Motor neuron (in vitro differentiated cells): Measurements from ENCODE around the gene SULT4A1. TPM values are rescaled to one million over a fixed set of nuclear protein-coding genes. Genes with fewer than 3 reads are reported as not detected.
A peak's percentile ranks its signal among the peaks of the same experiment; 100 is the strongest.
"Not testable (repeated sequence)": the region's sequence is repeated elsewhere in the genome, so short reads cannot be mapped to it uniquely, and the experiment has no call there.

Experiments
- ATAC-seq, 8 experiments: fragments of 200-7000 bp; cut with Tn5 transposase; replicated peaks in 6 of 8; 2 replicates each; pipeline ENCODE4 v1.8.0; 2021; ENCODE audit warnings: mild to moderate bottlenecking in 8 of 8, moderate library complexity in 8 of 8
- H3K27ac ChIP-seq, 2 donors: fragments of 250-450 bp; sonication (Bioruptor Pico); 2 replicates each; pipeline ENCODE4 v1.9.0; 2021; ENCODE audit warnings: antibody characterized with exemption in 2 of 2, mild to moderate bottlenecking in 2 of 2, moderate library complexity in 1 of 2
- H3K4me1 ChIP-seq, 2 donors: fragments of 250-450 bp; sonication (Bioruptor Pico); replicated peaks in 1 of 2; 2 replicates each; pipeline ENCODE4 v1.6.1; 2021; ENCODE audit warnings: antibody characterized with exemption in 2 of 2, mild to moderate bottlenecking in 2 of 2, moderate library complexity in 1 of 2
- H3K4me3 ChIP-seq, 5 donors: fragments of 250-450 bp; sonication (Bioruptor Pico); 2 replicates each; pipeline ENCODE4 v1.9.0; 2021; ENCODE audit warnings: antibody characterized with exemption in 5 of 5, mild to moderate bottlenecking in 5 of 5, moderate library complexity in 4 of 5
- WGBS, 10 experiments: fragments of 450-650 bp; shearing (Covaris generic); methylation state at CpG; one replicate each; pipeline ENCODE4 v1.0.0; 2022; 5-methylcytosine and 5-hydroxymethylcytosine counted together
- in situ Hi-C, 9 experiments: fragments of 400-800 bp; cut with MboI; loops; one replicate each; pipeline ENCODE4 v1.15.0; 2021; ENCODE audit warnings: low sequenced_read_pairs in 9 of 9, low pct_unique_long_range_greater_than_20kb in 2 of 9; ENCODE audit not compliant: unreplicated experiment in 9 of 9
- total RNA-seq, 8 experiments: library from RNA; unstranded; fragments of 300-600 nt; gene quantifications; 2 replicates each; pipeline versions ENCODE4 v1.2.3 to v1.2.4, GENCODE V29; 2022

SULT4A1 gene
- total RNA-seq, 8 experiments from 2014 or later: 1.4 to 34.5 (median 25.4) TPM; not detected in 1

GRCh38 chr22:43869001-43869400 is 6.7 kb upstream of the SULT4A1 start:
- in situ Hi-C loops, H3K4me1 ChIP-seq, ATAC-seq, H3K27ac ChIP-seq, H3K4me3 ChIP-seq: not testable (repeated sequence)
- WGBS, 10 experiments: 0 to 80% (median 50%) methylated on average over 1 to 4 of the region's 4 CpGs; no CpG with 5 or more reads in 2 of the 10 experiments

- 0 to 57% (median 8%) methylated on average over 1 to 9 of the region's 11 CpGs; no CpG with 5 or more reads in 1 of the 10 experiments for WGBS, 10 experiments
- H3K27ac ChIP-seq: no peak overlapping the region
- no peaks in the 10 kb centered on the region for H3K4me1 ChIP-seq
- ATAC-seq: peak; percentile 75 to 94 (median 84)
- in situ Hi-C loops: no loop called here
- no peak overlapping the region for H3K4me3 ChIP-seq
Observed at GRCh38 chr22:43867839-43868635, 5.7 kb upstream of the SULT4A1 start.

DNA sequence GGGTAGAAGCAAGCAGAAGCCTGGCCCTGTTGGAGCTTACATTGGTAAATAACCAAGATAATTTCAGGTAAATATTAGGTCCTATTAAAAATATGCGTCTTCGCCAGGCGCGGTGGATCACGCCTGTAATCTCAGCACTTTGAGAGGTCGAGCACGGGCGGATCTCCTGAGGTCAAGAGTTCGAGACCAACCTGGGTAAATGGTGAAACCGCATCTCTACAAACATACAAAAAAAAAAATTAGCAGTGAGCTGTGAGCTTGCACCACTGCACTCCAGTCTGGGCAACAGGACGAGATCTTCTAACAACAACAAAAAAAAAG is 529 bp upstream of the SULT4A1 start:
- in situ Hi-C loops: no loop called here
- no peak for ATAC-seq
- Histone ChIP-seq H3K27ac (peak overlapping the region in 1 of 2 donors; percentile 7), H3K4me3 (peak overlapping the region; percentile 58 to 89 (median 76)), H3K4me1 (peaks cover 8 to 11% of the 10 kb centered on the region in 2 donors)
- WGBS, 10 experiments: 57 to 98% (median 84%) methylated on average over 1 to 11 of the region's 11 CpGs

GRCh38 chr22:43861529-43861928 is 784 bp downstream of the SULT4A1 start:
- Histone ChIP-seq H3K4me3 (peak overlapping the region; percentile 58 to 89 (median 76)), H3K4me1 (peaks cover 8 to 11% of the 10 kb centered on the region in 2 donors), H3K27ac (peak overlapping the region in 1 of 2 donors; percentile 43)
- in situ Hi-C loops: no loop called here
- 0 to 40% (median 8%) methylated on average over 1 to 7 of the region's 9 CpGs; no CpG with 5 or more reads in 5 of the 10 experiments for WGBS, 10 experiments
- ATAC-seq: peak; percentile 39 to 68 (median 48)

DNA sequence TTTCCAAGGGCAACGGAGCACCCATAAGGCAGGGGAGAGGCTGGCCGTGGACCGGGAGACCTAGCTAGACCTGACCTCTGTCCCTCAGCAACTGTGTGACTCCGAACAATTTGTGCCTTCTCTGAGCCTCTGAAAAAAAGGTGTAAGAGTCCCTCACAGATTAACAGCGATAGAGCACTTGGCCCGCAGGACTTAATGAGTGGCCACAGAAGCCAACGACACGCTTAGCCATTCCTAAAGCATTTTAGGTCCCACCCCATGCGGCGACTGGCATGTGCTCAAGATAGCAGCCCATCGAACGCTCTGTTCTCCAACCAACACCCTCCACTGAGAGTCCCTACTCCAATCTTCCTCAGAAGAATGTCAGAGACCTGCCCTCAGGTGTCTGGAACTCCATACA is 1.5 kb downstream of the SULT4A1 start:
- Histone ChIP-seq H3K4me3 (peak overlapping the region; percentile 58 to 89 (median 76)), H3K4me1 (peaks cover 8 to 11% of the 10 kb centered on the region in 2 donors), H3K27ac (no peak overlapping the region)
- in situ Hi-C loops: no loop called here
- ATAC-seq: no peak
- 39 to 85% (median 73%) methylated on average over 1 to 7 of the region's 12 CpGs; no CpG with 5 or more reads in 3 of the 10 experiments for WGBS, 10 experiments

DNA sequence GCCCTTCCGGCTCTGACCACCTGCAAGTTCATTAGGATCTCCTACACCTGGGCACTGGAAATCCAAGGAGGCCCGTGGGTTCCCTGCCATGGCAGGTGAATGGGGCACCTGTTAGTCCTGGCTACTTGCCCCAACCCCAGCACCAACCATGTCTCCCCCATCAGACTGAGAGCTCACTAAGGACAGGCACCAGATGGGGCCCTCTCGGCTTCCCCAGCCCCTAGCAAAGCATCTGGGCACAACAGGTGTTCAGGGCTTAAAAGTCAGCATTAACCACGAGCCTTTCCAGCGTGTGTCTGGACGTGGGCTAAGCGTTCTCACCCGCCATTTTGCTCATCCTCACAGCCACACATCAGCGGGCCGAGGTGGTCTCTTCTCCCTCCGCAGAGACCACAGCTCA is 2.2 kb downstream of the SULT4A1 start:
- Histone ChIP-seq H3K27ac (no peak overlapping the region), H3K4me1 (peaks cover 8 to 11% of the 10 kb centered on the region in 2 donors), H3K4me3 (no peak overlapping the region)
- in situ Hi-C loops: no loop called here
- WGBS, 10 experiments: 60 to 93% (median 77%) methylated on average over 1 to 3 of the region's 11 CpGs; no CpG with 5 or more reads in 6 of the 10 experiments
- no peak for ATAC-seq

DNA sequence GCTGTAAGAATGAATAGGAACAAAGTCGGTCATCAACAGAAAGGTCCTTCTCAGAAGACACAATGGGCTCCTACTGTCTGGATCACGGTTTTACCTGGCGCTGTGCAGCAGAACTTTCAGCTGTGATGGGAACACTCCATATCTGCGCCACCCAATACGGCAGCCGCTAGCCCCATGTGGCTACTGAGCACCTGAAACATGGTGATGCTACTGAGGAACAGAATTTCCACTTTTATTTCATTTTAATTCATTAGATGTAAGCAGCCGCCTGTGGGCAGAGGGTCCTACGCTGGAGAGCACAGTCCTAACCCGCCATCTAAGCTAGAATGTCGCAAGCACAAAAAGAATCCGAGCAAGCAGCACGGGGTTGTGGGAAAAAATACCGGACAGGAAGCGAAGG is 2.7 kb downstream of the SULT4A1 start:
- peaks cover 8 to 11% of the 10 kb centered on the region in 2 donors for H3K4me1 ChIP-seq
- in situ Hi-C loops: no loop called here
- no peak overlapping the region for H3K27ac ChIP-seq
- 53 to 100% (median 90%) methylated on average over 2 to 12 of the region's 14 CpGs; no CpG with 5 or more reads in 1 of the 10 experiments for WGBS, 10 experiments
- H3K4me3 ChIP-seq: no peak overlapping the region
- ATAC-seq: no peak

GRCh38 chr22:43859176-43859575 is 3.1 kb downstream of the SULT4A1 start:
- H3K27ac ChIP-seq: no peak overlapping the region
- WGBS, 10 experiments: 0 to 100% (median 56%) methylated on average over 2 to 7 of the region's 7 CpGs; no CpG with 5 or more reads in 3 of the 10 experiments
- H3K4me3 ChIP-seq: no peak overlapping the region
- peaks cover 8 to 11% of the 10 kb centered on the region in 2 donors for H3K4me1 ChIP-seq
- ATAC-seq: no peak
- in situ Hi-C loops: no loop called here

- H3K4me1 ChIP-seq: peaks cover 8 to 11% of the 10 kb centered on the region in 2 donors
- in situ Hi-C loops: no loop called here
- no peak overlapping the region for H3K27ac ChIP-seq
- 0 to 89% (median 60%) methylated on average over 1 to 5 of the region's 11 CpGs; no CpG with 5 or more reads in 3 of the 10 experiments for WGBS, 10 experiments
- ATAC-seq: no peak
- H3K4me3 ChIP-seq: no peak overlapping the region
Observed at GRCh38 chr22:43858156-43858895, 4.0 kb downstream of the SULT4A1 start.

- Histone ChIP-seq H3K4me1 (peaks cover 8 to 11% of the 10 kb centered on the region in 2 donors), H3K27ac (no peak overlapping the region), H3K4me3 (no peak overlapping the region)
- no peak for ATAC-seq
- in situ Hi-C loops: no loop called here
Observed at GRCh38 chr22:43857367-43857766, 4.9 kb downstream of the SULT4A1 start.

DNA sequence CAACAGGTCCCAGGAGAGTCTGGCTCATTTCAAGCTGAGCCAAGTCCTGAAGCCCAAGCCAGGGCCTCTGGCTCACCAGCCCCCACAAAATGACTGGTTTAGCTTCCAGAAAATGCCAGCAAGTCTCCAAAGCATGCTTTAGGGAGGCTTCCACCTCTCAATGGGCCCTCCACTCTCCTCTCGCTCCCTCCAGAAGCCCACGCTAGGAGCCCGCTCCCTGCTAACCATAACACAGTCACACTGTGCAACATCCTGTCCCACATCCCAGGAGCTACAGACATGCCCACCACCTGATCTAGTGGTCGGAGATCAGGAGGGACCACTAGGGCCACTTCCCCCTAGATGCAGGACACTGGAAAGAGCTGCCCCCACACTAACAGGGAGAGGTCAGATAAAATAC is 6.9 kb downstream of the SULT4A1 start:
- ATAC-seq: no peak
- Histone ChIP-seq H3K27ac (no peak overlapping the region), H3K4me3 (no peak overlapping the region), H3K4me1 (peaks cover 0 to 2% of the 10 kb centered on the region in 2 donors)
- 18 to 100% (median 81%) methylated on average over 2 to 4 of the region's 4 CpGs; no CpG with 5 or more reads in 6 of the 10 experiments for WGBS, 10 experiments
- in situ Hi-C loops: no loop called here

DNA sequence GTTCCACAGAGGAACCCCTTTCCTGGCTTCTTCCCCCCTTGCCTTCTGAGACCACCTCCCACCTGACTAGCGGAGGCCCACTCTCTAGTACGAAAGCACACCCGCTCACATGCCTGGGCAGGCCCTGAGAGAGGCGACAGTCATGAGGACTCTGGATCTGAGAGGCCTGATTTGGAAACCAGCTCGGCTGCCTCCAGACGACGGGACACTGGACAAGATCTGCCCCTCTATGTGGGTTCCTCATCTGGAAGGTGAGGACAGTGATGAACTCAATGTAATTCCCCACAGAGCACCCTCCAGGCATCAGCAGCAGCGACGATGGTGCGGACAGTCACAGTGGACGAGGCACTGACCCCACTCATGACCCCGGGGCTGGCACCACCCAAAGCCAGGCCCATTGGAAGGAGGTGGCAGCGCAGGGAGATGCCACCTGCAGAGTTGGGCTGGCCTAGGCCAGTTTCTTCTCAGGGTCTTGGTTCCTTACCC is 7.5 kb downstream of the SULT4A1 start:
- no peak for ATAC-seq
- in situ Hi-C loops: no loop called here
- Histone ChIP-seq H3K27ac (no peak overlapping the region), H3K4me1 (no peaks in the 10 kb centered on the region), H3K4me3 (no peak overlapping the region)
- WGBS, 10 experiments: 27 to 100% (median 93%) methylated on average over 1 to 5 of the region's 13 CpGs; no CpG with 5 or more reads in 3 of the 10 experiments

DNA sequence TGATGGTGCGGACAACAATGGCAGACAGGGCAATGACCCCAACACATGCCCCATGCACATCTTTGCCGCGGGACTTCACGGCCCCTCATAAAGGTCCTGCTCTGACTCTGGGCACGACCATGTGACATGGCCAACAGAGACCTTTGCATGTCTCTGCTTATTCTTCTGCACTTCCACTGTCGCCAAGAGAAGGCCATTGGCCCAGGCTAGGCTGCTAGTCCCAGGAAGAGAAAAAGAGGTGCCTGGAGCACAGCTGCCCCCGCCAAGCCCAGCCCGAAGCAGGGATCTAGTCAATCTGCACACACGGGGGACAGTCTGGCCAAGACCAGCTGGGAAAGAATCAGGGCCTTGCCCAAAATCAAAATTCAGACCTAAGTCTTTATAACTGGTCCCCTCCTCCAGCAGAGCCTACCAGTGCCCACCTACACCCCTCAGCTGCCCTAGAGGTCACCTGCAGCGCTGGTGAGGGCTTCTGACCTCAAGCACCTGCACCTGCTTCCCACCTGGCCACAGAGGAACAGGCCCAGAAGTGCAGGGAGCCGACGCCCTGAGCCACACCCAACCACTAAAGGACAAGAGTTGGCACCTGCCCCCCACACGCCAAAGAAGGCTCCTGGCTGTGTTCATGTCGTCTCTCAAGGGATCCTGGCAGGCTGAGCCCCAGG is 8.1 kb downstream of the SULT4A1 start:
- no peak overlapping the region for H3K4me3 ChIP-seq
- in situ Hi-C loops: no loop called here
- 29 to 100% (median 75%) methylated on average over 1 to 5 of the region's 14 CpGs; no CpG with 5 or more reads in 1 of the 10 experiments for WGBS, 10 experiments
- no peak overlapping the region for H3K27ac ChIP-seq
- ATAC-seq: no peak
- H3K4me1 ChIP-seq: peaks cover 0 to under 1% of the 10 kb centered on the region in 2 donors
